ENCODE data around the gene RAD50. TPM values are rescaled to one million over a fixed set of nuclear protein-coding genes. Genes with fewer than 3 reads are reported as not detected.

The RAD50 gene
- total RNA-seq, 2 donors from 2014 or later: 20.2 to 37.0 TPM

- Histone ChIP-seq H3K36me3 (no peaks in the 10 kb centered on the region), H3K27ac (no peak overlapping the region), H3K27me3 (replicated peaks; ENCODE audit: insufficient read depth) (no peaks in the 10 kb centered on the region), H3K9me3 (no peaks in the 10 kb centered on the region), H3K4me1 (replicated peaks) (no peaks in the 10 kb centered on the region), H3K4me3 (no peak overlapping the region)
- DNase-seq (ENCODE audit: low spot score): no peak
- 85% methylated on average over 13 of the region's 13 CpGs for WGBS
- TF ChIP-seq POLR2AphosphoS5 (IDR thresholded peaks at IDR 0.05) (no peak), POLR2A (IDR thresholded peaks at IDR 0.05) (no peak), CTCF (IDR thresholded peaks at IDR 0.05) (no peak)
- intact Hi-C loops (cut with DNase I): no loop called here
These were observed 107.3 kb downstream of the RAD50 start for GRCh38 chr5:132663771-132664695.

- Histone ChIP-seq H3K4me3 (no peak overlapping the region), H3K36me3 (no peaks in the 10 kb centered on the region), H3K27ac (no peak overlapping the region), H3K4me1 (replicated peaks) (no peaks in the 10 kb centered on the region), H3K9me3 (no peaks in the 10 kb centered on the region), H3K27me3 (replicated peaks; ENCODE audit: insufficient read depth) (no peaks in the 10 kb centered on the region)
- intact Hi-C loops (cut with DNase I): no loop called here
- WGBS: 96% methylated on average over 9 of the region's 9 CpGs
- TF ChIP-seq POLR2AphosphoS5 (IDR thresholded peaks at IDR 0.05) (no peak), CTCF (IDR thresholded peaks at IDR 0.05) (no peak), POLR2A (IDR thresholded peaks at IDR 0.05) (no peak)
- no peak for DNase-seq (ENCODE audit: low spot score)
These were observed 108.0 kb downstream of the RAD50 start for GRCh38 chr5:132664696-132665209.

GRCh38 chr5:132665574-132666080, 108.8 kb downstream of the RAD50 start:
- 89% methylated on average over 21 of the region's 21 CpGs for WGBS
- no peak for TF ChIP-seq POLR2A (IDR thresholded peaks at IDR 0.05)
- no peak for TF ChIP-seq POLR2AphosphoS5 (IDR thresholded peaks at IDR 0.05)
- no peak for TF ChIP-seq CTCF (IDR thresholded peaks at IDR 0.05)
- H3K9me3 ChIP-seq: no peaks in the 10 kb centered on the region
- H3K36me3 ChIP-seq: no peaks in the 10 kb centered on the region
- H3K4me3 ChIP-seq: no peak overlapping the region
- intact Hi-C loops (cut with DNase I): no loop called here
- no peaks in the 10 kb centered on the region for H3K4me1 ChIP-seq (replicated peaks)
- no peak for DNase-seq (ENCODE audit: low spot score)
- no peak overlapping the region for H3K27ac ChIP-seq
- H3K27me3 ChIP-seq (replicated peaks; ENCODE audit: insufficient read depth): no peaks in the 10 kb centered on the region

GRCh38 chr5:132666310-132667123, 109.7 kb downstream of the RAD50 start:
- Histone ChIP-seq H3K9me3 (no peaks in the 10 kb centered on the region), H3K27me3 (replicated peaks; ENCODE audit: insufficient read depth) (no peaks in the 10 kb centered on the region), H3K4me1 (replicated peaks) (no peaks in the 10 kb centered on the region), H3K36me3 (no peaks in the 10 kb centered on the region), H3K4me3 (no peak overlapping the region), H3K27ac (no peak overlapping the region)
- TF ChIP-seq POLR2A (IDR thresholded peaks at IDR 0.05) (no peak), POLR2AphosphoS5 (IDR thresholded peaks at IDR 0.05) (no peak), CTCF (IDR thresholded peaks at IDR 0.05) (no peak)
- WGBS: 90% methylated on average over 16 of the region's 16 CpGs
- DNase-seq (ENCODE audit: low spot score): no peak
- intact Hi-C loops (cut with DNase I): no loop called here
